IPS-20b (cell line): ENCODE measurements around the gene ACMSD.
"Not testable (repeated sequence)": the region's sequence is repeated elsewhere in the genome, so short reads cannot be mapped to it uniquely, and the experiment has no call there.

Source experiments
- H3K27ac ChIP-seq: one replicate; pipeline ENCODE4 v1.5.1; 2013; ENCODE audit warnings: low read length
- H3K27me3 ChIP-seq: 2 replicates; pipeline ENCODE4 v1.6.1; 2013; ENCODE audit warnings: mild to moderate bottlenecking, low read length, inconsistent platforms; ENCODE audit not compliant: insufficient read depth
- H3K36me3 ChIP-seq: 2 replicates; pipeline ENCODE4 v1.6.1; 2013; ENCODE audit warnings: low read depth, mild to moderate bottlenecking, inconsistent platforms, low read length, moderate library complexity; ENCODE audit not compliant: insufficient read depth
- H3K4me1 ChIP-seq: 2 replicates; pipeline ENCODE4 v1.6.1; 2013; ENCODE audit warnings: mild to moderate bottlenecking, control low read depth, inconsistent platforms, low read length, moderate library complexity; ENCODE audit not compliant: insufficient read depth
- H3K4me3 ChIP-seq: 2 replicates; pipeline ENCODE4 v1.5.1; 2013; ENCODE audit warnings: mild to moderate bottlenecking, low read length, inconsistent platforms
- H3K9ac ChIP-seq: 2 replicates; pipeline ENCODE4 v1.6.1; 2013; ENCODE audit warnings: low read depth, mild to moderate bottlenecking, inconsistent platforms, low read length, moderate library complexity
- H3K9me3 ChIP-seq: 2 replicates; pipeline ENCODE4 v1.6.1; 2013; ENCODE audit warnings: mild to moderate bottlenecking, low read depth, low read length, inconsistent platforms; ENCODE audit not compliant: insufficient read depth

ACMSD gene

DNA sequence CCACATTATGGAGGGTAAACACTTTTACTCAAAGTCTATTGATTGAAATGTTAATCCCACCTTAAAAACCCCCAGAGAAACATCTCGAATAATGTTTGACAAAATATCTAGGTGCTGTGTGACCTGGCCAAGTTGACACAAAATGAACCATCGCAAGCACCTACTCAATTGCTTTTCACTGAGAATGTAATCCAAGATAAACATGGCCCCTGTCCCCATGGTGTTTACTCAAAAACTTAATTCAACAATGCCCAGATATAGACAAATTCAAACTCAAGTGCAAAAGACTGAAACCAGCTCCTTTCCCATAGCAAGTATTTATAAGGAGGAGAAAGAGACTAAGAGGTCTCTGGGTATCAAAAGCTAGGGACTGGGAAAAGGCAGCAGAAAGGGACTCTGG, 15.0 kb upstream of the ACMSD start:
- Histone ChIP-seq H3K36me3 (no peaks in the 10 kb centered on the region), H3K9ac (no peak overlapping the region), H3K9me3 (no peaks in the 10 kb centered on the region), H3K4me3 (no peak overlapping the region), H3K4me1 (no peaks in the 10 kb centered on the region), H3K27ac (no peak overlapping the region), H3K27me3 (no peaks in the 10 kb centered on the region)

DNA sequence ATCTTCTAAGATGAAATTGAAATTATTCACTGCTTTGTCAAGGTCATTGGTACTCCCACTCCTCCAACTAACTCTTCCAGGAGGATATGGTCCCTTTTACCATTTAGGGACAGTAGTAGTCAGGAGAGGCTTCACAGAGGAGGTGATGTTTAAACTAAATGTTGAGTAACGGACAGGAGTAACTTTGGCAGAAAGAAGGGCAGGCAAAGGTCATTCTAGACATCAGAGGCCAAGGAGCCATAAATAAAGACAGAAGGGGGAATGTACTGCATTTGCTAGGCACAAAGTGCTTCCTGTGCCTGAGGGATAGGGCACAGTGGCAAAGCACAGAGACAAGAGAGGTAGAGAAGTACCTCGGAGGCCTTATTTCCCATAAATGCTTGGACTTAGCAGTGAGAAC, 14.6 kb upstream of the ACMSD start:
- no peak overlapping the region for H3K4me3 ChIP-seq
- H3K27ac ChIP-seq, result no peak overlapping the region
- no peaks in the 10 kb centered on the region for H3K9me3 ChIP-seq
- no peaks in the 10 kb centered on the region for H3K27me3 ChIP-seq
- H3K4me1 ChIP-seq, result no peaks in the 10 kb centered on the region
- H3K36me3 ChIP-seq, result no peaks in the 10 kb centered on the region
- H3K9ac ChIP-seq, result no peak overlapping the region

DNA sequence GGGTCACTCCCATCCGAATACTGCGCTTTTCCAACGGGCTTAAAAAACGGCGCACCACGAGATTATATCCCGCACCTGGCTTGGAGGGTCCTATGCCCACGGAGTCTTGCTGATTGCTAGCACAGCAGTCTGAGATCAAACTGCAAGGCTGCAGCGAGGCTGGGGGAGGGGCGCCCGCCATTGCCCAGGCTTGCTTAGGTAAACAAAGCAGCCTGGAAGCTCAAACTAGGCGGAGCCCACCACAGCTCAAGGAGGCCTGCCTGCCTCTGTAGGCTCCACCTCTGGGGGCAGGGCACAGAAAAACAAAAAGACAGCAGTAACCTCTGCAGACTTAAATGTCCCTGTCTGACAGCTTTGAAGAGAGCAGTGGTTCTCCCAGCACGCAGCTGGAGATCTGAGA, 12.7 kb upstream of the ACMSD start:
- not testable (repeated sequence) for H3K4me3 ChIP-seq, H3K9ac ChIP-seq, H3K9me3 ChIP-seq, H3K27me3 ChIP-seq, H3K27ac ChIP-seq, H3K36me3 ChIP-seq, H3K4me1 ChIP-seq

DNA sequence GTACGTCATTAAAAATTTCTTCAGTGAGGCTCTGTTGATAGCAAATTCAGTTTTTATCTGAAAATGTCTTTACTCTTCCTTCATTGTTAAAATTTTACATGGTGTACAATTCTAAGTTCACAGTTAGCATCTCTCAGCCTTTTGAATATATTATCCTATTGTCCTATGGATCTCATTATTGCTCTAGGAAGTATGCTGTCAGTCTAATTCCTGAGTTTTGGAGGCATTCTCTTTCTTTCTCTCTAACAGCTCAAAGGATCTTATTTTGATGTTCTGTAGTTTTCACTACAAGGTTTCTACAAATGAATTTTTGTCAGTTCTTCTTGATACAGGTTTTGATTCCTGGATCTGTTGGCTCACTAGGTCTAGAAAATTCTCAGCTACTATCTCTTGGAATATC, 2.9 kb upstream of the ACMSD start:
- peaks cover 10% of the 10 kb centered on the region for H3K9me3 ChIP-seq
- H3K4me1 ChIP-seq, result no peaks in the 10 kb centered on the region
- H3K9ac ChIP-seq, result no peak overlapping the region
- H3K4me3 ChIP-seq, result no peak overlapping the region
- no peaks in the 10 kb centered on the region for H3K36me3 ChIP-seq
- no peaks in the 10 kb centered on the region for H3K27me3 ChIP-seq
- no peak overlapping the region for H3K27ac ChIP-seq

- no peaks in the 10 kb centered on the region for H3K4me1 ChIP-seq
- no peak overlapping the region for H3K4me3 ChIP-seq
- no peak overlapping the region for H3K9ac ChIP-seq
- no peak overlapping the region for H3K27ac ChIP-seq
- H3K9me3 ChIP-seq, result peaks cover 10% of the 10 kb centered on the region
- H3K36me3 ChIP-seq, result no peaks in the 10 kb centered on the region
- no peaks in the 10 kb centered on the region for H3K27me3 ChIP-seq
Observed at GRCh38 chr2:134836986-134837385, 1.4 kb upstream of the ACMSD start.

GRCh38 chr2:134839649-134840048, 1.2 kb downstream of the ACMSD start:
- H3K4me3 ChIP-seq, result no peak overlapping the region
- peaks cover 10% of the 10 kb centered on the region for H3K9me3 ChIP-seq
- no peak overlapping the region for H3K9ac ChIP-seq
- no peaks in the 10 kb centered on the region for H3K4me1 ChIP-seq
- H3K27ac ChIP-seq, result no peak overlapping the region
- no peaks in the 10 kb centered on the region for H3K36me3 ChIP-seq
- no peaks in the 10 kb centered on the region for H3K27me3 ChIP-seq

- no peak overlapping the region for H3K9ac ChIP-seq
- H3K36me3 ChIP-seq, result no peaks in the 10 kb centered on the region
- H3K27me3 ChIP-seq, result no peaks in the 10 kb centered on the region
- H3K27ac ChIP-seq, result no peak overlapping the region
- H3K9me3 ChIP-seq, result no peaks in the 10 kb centered on the region
- no peaks in the 10 kb centered on the region for H3K4me1 ChIP-seq
- no peak overlapping the region for H3K4me3 ChIP-seq
Observed at GRCh38 chr2:134842930-134843490, 4.6 kb downstream of the ACMSD start.

DNA sequence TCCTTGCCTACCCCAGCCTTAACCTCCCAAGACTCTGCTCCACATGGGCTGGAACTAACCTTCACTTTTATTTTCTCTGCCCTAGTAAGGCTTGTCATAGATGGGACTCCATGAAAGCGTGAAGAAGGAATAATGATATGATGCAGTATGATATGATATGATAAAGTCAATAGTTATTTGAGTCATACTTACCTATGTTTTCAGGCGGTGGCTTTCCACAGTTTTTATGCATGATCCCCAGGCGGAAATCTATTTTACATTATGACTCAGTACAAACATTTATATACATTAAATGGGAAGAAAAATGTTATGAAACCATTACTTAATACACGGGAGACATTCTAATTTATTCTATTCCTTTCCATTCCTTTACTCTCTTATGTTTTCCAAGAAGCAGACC, 5.6 kb downstream of the ACMSD start:
- H3K27me3 ChIP-seq, result no peaks in the 10 kb centered on the region

GRCh38 chr2:134845028-134845427, 6.6 kb downstream of the ACMSD start:
- Histone ChIP-seq H3K4me3 (no peak overlapping the region), H3K36me3 (no peaks in the 10 kb centered on the region), H3K9ac (no peak overlapping the region), H3K9me3 (no peaks in the 10 kb centered on the region), H3K4me1 (no peaks in the 10 kb centered on the region), H3K27ac (no peak overlapping the region), H3K27me3 (no peaks in the 10 kb centered on the region)

More for the DNA sequence above, 5.6 kb downstream of the ACMSD start:
- H3K36me3 ChIP-seq, result no peaks in the 10 kb centered on the region
- H3K27ac ChIP-seq, result no peak overlapping the region
- H3K9ac ChIP-seq, result no peak overlapping the region
- H3K4me1 ChIP-seq, result no peaks in the 10 kb centered on the region
- H3K4me3 ChIP-seq, result no peak overlapping the region
- H3K9me3 ChIP-seq, result no peaks in the 10 kb centered on the region

DNA sequence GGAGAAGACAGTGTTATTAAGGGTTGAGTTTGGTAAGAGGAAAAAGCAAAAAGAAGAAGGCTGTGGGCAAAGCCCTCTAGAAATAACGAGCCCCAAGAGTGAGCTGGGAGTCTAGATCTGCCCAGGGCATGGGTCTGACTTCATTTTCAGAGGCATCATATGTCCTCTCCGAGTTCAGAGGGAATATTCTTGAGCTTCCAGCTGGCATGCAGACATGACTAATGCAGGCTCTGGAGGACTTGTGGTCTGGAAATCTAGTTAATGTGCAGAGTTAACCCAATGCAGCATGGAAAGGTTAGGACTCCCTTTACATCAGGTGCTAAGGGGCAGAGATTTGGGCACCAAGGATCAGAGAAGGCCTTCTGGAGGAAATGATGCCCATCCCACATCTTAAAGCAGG, 7.3 kb downstream of the ACMSD start:
- no peaks in the 10 kb centered on the region for H3K4me1 ChIP-seq
- H3K4me3 ChIP-seq, result no peak overlapping the region

DNA sequence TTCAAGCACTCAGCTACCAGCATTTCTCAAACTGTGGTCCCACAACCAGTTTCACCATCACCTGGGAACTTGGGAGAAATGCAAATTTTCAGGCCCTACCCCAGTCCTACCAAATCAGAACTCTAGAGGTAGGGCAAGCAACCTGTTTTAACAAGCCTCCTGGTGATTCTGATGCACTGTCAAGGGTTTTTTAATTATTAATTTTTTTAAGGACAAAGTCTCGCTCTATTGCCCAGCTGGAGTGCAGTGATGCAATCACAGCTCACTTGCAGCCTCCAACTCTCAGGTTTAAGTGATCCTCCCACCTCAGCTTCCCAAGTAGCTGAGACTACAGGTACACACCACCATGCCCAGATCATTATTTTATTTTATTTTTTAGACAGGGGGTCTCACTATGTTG, 7.8 kb downstream of the ACMSD start:
- Histone ChIP-seq H3K27me3 (no peaks in the 10 kb centered on the region), H3K27ac (no peak overlapping the region), H3K9ac (no peak overlapping the region), H3K4me3 (no peak overlapping the region), H3K36me3 (no peaks in the 10 kb centered on the region), H3K9me3 (no peaks in the 10 kb centered on the region), H3K4me1 (no peaks in the 10 kb centered on the region)

More for the DNA sequence above, 7.3 kb downstream of the ACMSD start:
- H3K27ac ChIP-seq, result no peak overlapping the region
- H3K27me3 ChIP-seq, result no peaks in the 10 kb centered on the region
- no peaks in the 10 kb centered on the region for H3K9me3 ChIP-seq
- H3K36me3 ChIP-seq, result no peaks in the 10 kb centered on the region
- no peak overlapping the region for H3K9ac ChIP-seq

- H3K27me3 ChIP-seq, H3K36me3 ChIP-seq, H3K9ac ChIP-seq, H3K9me3 ChIP-seq, H3K4me3 ChIP-seq, H3K4me1 ChIP-seq, H3K27ac ChIP-seq: not testable (repeated sequence)
Observed at GRCh38 chr2:134847582-134847981, 9.2 kb downstream of the ACMSD start.

DNA sequence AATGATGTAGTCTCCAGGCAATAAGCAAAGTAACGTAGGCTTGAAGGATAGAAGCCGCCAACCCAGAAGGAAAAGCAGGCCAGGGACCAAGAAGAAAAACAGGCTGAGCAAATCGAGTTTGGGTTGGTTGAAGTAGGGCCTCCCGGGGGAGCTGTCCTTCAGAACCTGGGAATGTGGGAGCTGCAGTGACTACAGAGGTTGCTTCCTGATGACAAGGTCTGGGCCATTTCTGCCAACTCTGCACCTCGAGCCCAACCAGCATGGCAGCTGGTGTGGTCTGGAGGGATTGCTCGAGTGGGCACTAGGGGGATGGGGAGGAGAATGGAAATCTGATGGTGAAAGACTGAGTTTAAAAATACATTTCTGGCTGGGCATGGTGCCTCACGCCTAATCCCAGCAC, 14.1 kb downstream of the ACMSD start:
- Histone ChIP-seq H3K27ac (no peak overlapping the region), H3K36me3 (no peaks in the 10 kb centered on the region), H3K27me3 (no peaks in the 10 kb centered on the region), H3K9me3 (no peaks in the 10 kb centered on the region), H3K4me1 (no peaks in the 10 kb centered on the region), H3K4me3 (no peak overlapping the region), H3K9ac (no peak overlapping the region)
